Sciatic nerve (tissue), 2 donors: Measurements from ENCODE around the gene AIFM3. TPM values are rescaled to one million over a fixed set of nuclear protein-coding genes. Genes with fewer than 3 reads are reported as not detected.
"Not testable (repeated sequence)": the region's sequence is repeated elsewhere in the genome, so short reads cannot be mapped to it uniquely, and the experiment has no call there.

Experiments
- ATAC-seq: fragments of 200-7000 bp; cut with Tn5 transposase; one replicate; pipeline ENCODE4 v1.9.1; 2020; ENCODE audit warnings: mild to moderate bottlenecking, moderate library complexity
- DNase-seq: peaks from one replicate; pipeline ENCODE4 v3.0.0-alpha.2; 2020; ENCODE audit warnings: low spot score
- intact Hi-C: fragments of 100-400 bp; cut with DNase I; formaldehyde crosslinking; loops from one replicate; pipeline ENCODE4 v1.14.2; 2022
- total RNA-seq: library from RNA; stranded (reverse); fragmentation: NEBNext Ultra II Directional; extraction: Animal tissue kit (Norgen Biotek cat#: 25700); gene quantifications from one replicate; pipeline ENCODE4 v1.2.1, GENCODE V29; 2021
- donor health status: DM: no; HTN: no; CAD: no.
- donor health status: DM: no; HTN: no; CAD: no.

AIFM3 gene
- total RNA-seq, 1 donor from 2014 or later: 2.1 TPM

GRCh38 chr22:20995329-20996030, 28.4 kb downstream of the AIFM3 start:
- DNase-seq (no peak), ATAC-seq (no peak)
- intact Hi-C loops: no loop called here

- intact Hi-C loops: no loop called here
- DNase-seq (no peak), ATAC-seq (no peak)
These were observed 29.0 kb downstream of the AIFM3 start for GRCh38 chr22:20996031-20996410.

- no peak for DNase-seq
- ATAC-seq: no peak
- intact Hi-C loops: no loop called here
These were observed 29.8 kb downstream of the AIFM3 start for GRCh38 chr22:20996598-20997535.

- DNase-seq: no peak
- no peak for ATAC-seq
- intact Hi-C loops: no loop called here
These were observed 30.6 kb downstream of the AIFM3 start for GRCh38 chr22:20997536-20998257.

- DNase-seq: no peak
- no peak for ATAC-seq
- intact Hi-C loops: no loop called here
These were observed 31.6 kb downstream of the AIFM3 start for GRCh38 chr22:20998411-20999336.

- no peak for ATAC-seq
- intact Hi-C loops: no loop called here
- no peak for DNase-seq
These were observed 32.5 kb downstream of the AIFM3 start for GRCh38 chr22:20999350-21000206.

GRCh38 chr22:21000207-21000986, 33.3 kb downstream of the AIFM3 start:
- ATAC-seq: no peak
- no peak for DNase-seq
- intact Hi-C loops: no loop called here

GRCh38 chr22:21000987-21001600, 34.0 kb downstream of the AIFM3 start:
- ATAC-seq (peak; percentile 0), DNase-seq (no peak)
- intact Hi-C loops: no loop called here

- peak; percentile 97 for ATAC-seq
- intact Hi-C loops: no loop called here
- peak; percentile 98 for DNase-seq
These were observed 34.7 kb downstream of the AIFM3 start, which contains the start of gene THAP7 for GRCh38 chr22:21001601-21002325. TSS of gene THAP7 (minus strand) at chr22:21002118. CDS start at chr22:21001911, 207 bp downstream.

GRCh38 chr22:21003782-21004181, 36.7 kb downstream of the AIFM3 start:
- intact Hi-C loops: no loop called here
- no peak for DNase-seq
- no peak for ATAC-seq

- DNase-seq, intact Hi-C loops, ATAC-seq: not testable (repeated sequence)
These were observed 42.2 kb downstream of the AIFM3 start for GRCh38 chr22:21009208-21009607.

GRCh38 chr22:21009638-21010425, 42.8 kb downstream of the AIFM3 start:
- no peak for DNase-seq
- no peak for ATAC-seq
- intact Hi-C loops: no loop called here

GRCh38 chr22:21010426-21011113, 43.5 kb downstream of the AIFM3 start:
- ATAC-seq: no peak
- no peak for DNase-seq
- intact Hi-C loops: no loop called here
